GM12891 (cell line): ENCODE measurements around the gene TYROBP.

ENCODE experiments used
- PAX5 ChIP-seq: IDR thresholded peaks from 2 replicates; pipeline ENCODE4 v1.6.1; 2011; ENCODE audit warnings: low read length, moderate library complexity, mild to moderate bottlenecking; ENCODE audit not compliant: insufficient read depth, severe bottlenecking
- POLR2A ChIP-seq: IDR thresholded peaks from 2 replicates; pipeline ENCODE4 v1.6.1; 2011; ENCODE audit warnings: low read depth, low read length, control low read depth
- POLR2AphosphoS5 ChIP-seq: IDR thresholded peaks from 2 replicates; pipeline ENCODE4 v1.6.1; 2011; ENCODE audit warnings: low read depth, low read length, control low read depth
- TAF1 ChIP-seq: IDR thresholded peaks from 2 replicates; pipeline ENCODE4 v1.6.1; 2011; ENCODE audit warnings: low read depth, low read length, control low read depth

GRCh38 chr19:35921012-35921411 is 12.9 kb upstream of the TYROBP start:
- no peak for TF ChIP-seq POLR2AphosphoS5
- TF ChIP-seq TAF1: no peak
- TF ChIP-seq POLR2A: no peak
- TF ChIP-seq PAX5: no peak
